Astrocyte (in vitro differentiated cells and primary cell): Measurements from ENCODE around the gene RAP1GAP.

Source experiments
- CTCF ChIP-seq: IDR thresholded peaks from 2 replicates; pipeline ENCODE4 v1.5.1; 2011; ENCODE audit warnings: low read depth, mild to moderate bottlenecking, inconsistent platforms, low read length, moderate library complexity; ENCODE audit not compliant: insufficient read depth
- EZH2 ChIP-seq: IDR thresholded peaks from 2 replicates; pipeline ENCODE4 v1.6.1; 2012; ENCODE audit warnings: mild to moderate bottlenecking, low read length, inconsistent platforms; ENCODE audit not compliant: insufficient read depth

GRCh38 chr1:21577933-21578332 lies 91.2 kb downstream of the RAP1GAP start:
- TF ChIP-seq CTCF (no peak), EZH2 (no peak)
